Activated CD8-positive, alpha-beta memory T cell treated with anti-CD3 and anti-CD28 coated beads for 36 hours (primary cell): ENCODE data around the gene CD3G. TPM values are rescaled to one million over a fixed set of nuclear protein-coding genes. Genes with fewer than 3 reads are reported as not detected.

ENCODE experiments used
- CTCF ChIA-PET: fragments of 350-600 bp; sonication (Branson Sonifier 250); formaldehyde crosslinking; loops from one replicate; lab custom pipeline; 2021; ENCODE audit warnings: antibody characterized with exemption; lab: Charles Lee
- POLR2A ChIA-PET: fragments of 350-600 bp; sonication (Branson Sonifier 250); formaldehyde crosslinking; loops from one replicate; lab custom pipeline; 2021; ENCODE audit warnings: antibody characterized with exemption; lab: Charles Lee
- total RNA-seq, 2 experiments: library from RNA; stranded (reverse); gene quantifications; one replicate each; pipeline ENCODE4 v1.2.3, GENCODE V29; 2021

Gene CD3G
- total RNA-seq, 2 experiments from 2014 or later: 145 to 146 TPM

DNA sequence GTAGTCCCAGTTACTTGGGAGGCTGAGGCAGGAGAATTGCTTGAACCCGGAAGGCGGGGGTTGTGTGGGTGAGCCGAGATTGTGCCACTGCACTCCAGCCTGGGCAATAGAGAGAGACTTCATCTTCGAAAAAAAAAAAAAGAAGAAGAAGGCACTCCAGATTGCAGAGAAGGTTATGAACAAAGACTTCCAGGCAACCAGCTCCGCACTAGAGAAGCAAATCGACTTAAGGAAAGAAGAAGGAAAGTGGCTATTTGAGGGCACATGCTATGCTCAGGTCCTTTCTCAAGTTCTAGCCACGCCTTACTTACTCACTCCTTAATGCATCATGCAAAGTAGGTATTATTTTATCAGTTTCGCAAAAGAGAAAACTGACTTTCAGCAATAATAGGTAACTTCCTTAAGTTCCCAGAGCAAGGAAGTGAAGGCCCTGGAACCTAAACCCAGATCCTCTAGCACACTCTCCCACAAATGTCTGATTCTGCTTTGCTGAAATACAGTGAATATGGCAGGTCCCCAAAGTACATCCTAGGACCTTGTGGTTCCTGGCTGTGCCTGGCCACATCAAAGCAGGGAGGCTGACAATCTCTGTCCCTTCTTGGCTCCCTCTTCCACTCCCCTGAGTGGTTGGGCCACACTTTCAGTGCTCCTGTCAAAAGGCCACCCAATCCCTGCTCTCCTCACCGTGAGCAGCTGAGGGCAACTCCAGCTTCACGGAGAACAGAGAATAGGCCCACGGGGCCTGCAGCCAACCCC, 25.4 kb upstream of the CD3G start:
- ChIA-PET CTCF (interaction anchor here (0.7 kb wide), 1 partner anchor 144 kb away, joined by 3 read pairs; no protein-coding TSS in a partner anchor), POLR2A (interaction anchor here (0.6 kb wide), 1 partner anchor 58 kb away, joined by 4 read pairs; no protein-coding TSS in a partner anchor)

DNA sequence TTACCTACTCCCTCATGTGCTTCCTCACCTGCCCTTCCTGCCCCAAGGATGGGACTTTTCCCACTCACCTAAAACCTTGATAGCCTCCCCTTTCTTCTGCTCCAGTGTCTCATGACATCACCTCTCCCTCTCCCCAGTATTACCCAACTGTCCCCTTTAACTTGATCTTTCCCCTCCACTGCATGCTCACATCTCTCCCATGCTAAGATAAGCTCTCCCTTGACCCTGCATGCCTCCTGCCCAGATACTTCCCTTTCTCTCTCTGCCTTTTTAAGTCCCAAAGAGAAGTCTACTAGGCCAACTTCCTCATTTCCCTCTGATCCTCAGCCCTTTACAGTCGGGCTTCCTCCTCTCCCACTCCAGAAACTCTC, 24.8 kb upstream of the CD3G start:
- ChIA-PET CTCF (no interaction called here), POLR2A (no interaction called here)

- CTCF ChIA-PET: interaction anchor here (1.0 kb wide), 1 partner anchor 11 kb away, joined by 3 read pairs; no protein-coding TSS in a partner anchor
- POLR2A ChIA-PET: interaction anchor here (1.0 kb wide), 1 partner anchor 9 kb away, joined by 3 read pairs; no protein-coding TSS in a partner anchor
These were observed 23.6 kb upstream of the CD3G start for GRCh38 chr11:118320515-118320914.

DNA sequence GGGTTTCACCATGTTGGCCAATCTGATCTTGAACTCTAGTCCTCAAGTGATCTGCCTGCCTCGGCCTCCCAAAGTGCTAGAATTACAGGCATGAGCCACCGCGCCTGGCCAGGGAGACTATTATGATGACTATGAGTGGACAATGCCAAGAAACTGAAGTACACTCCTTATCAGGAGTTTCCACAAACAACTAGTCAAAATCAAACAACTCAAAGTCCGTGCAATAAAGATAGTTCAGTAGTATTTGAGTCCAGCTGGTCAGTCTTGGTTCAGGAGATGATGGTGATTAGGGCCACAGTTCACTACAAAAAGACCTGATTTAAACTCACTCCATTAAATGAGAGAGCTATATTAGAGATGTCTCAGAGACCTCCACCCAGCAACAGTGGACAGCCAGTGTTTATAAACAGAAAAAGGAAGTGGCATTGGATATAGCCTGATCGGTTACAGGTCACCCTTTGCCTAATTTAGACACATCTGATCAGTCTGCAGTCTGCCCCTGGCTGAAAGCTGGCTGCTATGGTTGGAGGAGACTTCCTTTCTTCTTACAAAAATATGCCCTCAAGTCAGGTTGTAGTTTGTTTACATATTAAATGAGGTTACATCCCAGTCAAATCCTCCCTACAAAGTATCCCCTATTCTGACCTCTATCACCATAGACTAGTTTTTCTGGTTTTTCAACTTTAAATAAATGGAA, 22.6 kb upstream of the CD3G start:
- ChIA-PET CTCF (interaction anchor here (0.9 to 2.5 kb wide), 3 partner anchors 12 to 43 kb away, joined by 3 to 10 read pairs (median 5); no protein-coding TSS in a partner anchor), POLR2A (interaction anchor here (1.6 kb wide), 1 partner anchor 21 kb away, joined by 3 read pairs; the partner anchor contains the start of gene CD3D)

GRCh38 chr11:118322721-118323120, 21.4 kb upstream of the CD3G start:
- ChIA-PET POLR2A (interaction anchor here (1.6 kb wide), 1 partner anchor 20 kb away, joined by 3 read pairs; the partner anchor contains the start of gene CD3D), CTCF (interaction anchor here (0.9 to 2.5 kb wide), 4 partner anchors 14 to 29 kb away, joined by 3 to 10 read pairs (median 4); no protein-coding TSS in a partner anchor)

- POLR2A ChIA-PET: no interaction called here
- CTCF ChIA-PET: no interaction called here
These were observed 18.9 kb upstream of the CD3G start for GRCh38 chr11:118325283-118325682.

GRCh38 chr11:118328745-118329144, 15.4 kb upstream of the CD3G start:
- ChIA-PET CTCF (no interaction called here), POLR2A (no interaction called here)

DNA sequence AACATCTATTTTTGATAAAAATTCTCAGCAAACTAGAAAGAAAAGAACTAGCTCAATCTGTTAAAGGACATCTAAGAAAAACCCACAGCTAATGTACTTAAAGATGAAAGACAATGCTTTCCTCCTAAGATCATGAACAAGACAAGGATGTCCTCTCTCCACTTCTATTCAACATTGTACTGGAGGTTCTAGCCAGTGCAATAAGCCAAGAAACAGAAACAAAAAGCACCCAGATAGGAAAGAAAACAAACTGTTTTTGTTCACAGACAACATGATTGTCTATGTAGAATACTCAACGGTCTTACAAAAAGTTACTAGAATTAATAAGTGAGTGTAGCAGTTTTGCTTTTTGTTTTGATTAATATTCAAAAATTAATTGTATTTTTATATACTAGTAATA, 9.4 kb upstream of the CD3G start:
- POLR2A ChIA-PET: no interaction called here
- CTCF ChIA-PET: no interaction called here

DNA sequence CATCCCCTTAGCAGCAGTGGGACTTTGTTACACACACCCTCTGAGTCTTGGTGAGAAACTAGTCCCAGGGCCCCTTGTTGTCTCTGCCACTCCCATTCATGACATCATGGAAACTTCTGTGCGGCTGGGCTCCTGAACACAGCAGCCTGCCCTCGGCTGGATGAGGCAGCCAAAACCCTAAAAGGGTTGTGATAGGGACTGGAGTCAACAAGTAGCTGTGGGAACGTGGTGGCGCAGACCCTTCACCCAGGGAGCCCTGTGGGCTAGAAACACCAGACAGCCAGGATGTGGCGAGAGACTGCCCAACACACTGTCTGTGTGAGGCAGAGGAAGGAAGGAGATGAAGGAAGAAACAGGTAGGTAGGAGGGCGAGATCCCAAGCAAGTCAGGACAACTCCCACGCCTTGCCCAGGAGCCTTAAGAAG, 5.5 kb upstream of the CD3G start:
- CTCF ChIA-PET: interaction anchor here (0.9 to 8.3 kb wide), 4 partner anchors 14 to 33 kb away, joined by 3 to 69 read pairs (median 7); partner anchors contain the start of gene CD3E
- POLR2A ChIA-PET: interaction anchor here (0.9 to 2.9 kb wide), 5 partner anchors 8 to 114 kb away, joined by 3 to 16 read pairs (median 5); partner anchors contain the start of genes CD3E and JAML

GRCh38 chr11:118339281-118339961, 4.7 kb upstream of the CD3G start:
- ChIA-PET CTCF (interaction anchor here (0.6 to 8.3 kb wide), 7 partner anchors 10 to 143 kb away, joined by 3 to 69 read pairs (median 4); partner anchors contain the start of gene CD3E), POLR2A (interaction anchor here (0.6 to 2.9 kb wide), 5 partner anchors 14 to 35 kb away, joined by 3 to 16 read pairs (median 4); partner anchors contain the start of gene CD3E)

- POLR2A ChIA-PET: interaction anchor here (2.3 to 2.9 kb wide), 2 partner anchors 32 to 36 kb away, joined by 7 to 16 read pairs; partner anchors contain the start of gene CD3E
- CTCF ChIA-PET: interaction anchor here (0.9 to 8.3 kb wide), 5 partner anchors 9 to 45 kb away, joined by 3 to 69 read pairs (median 4); partner anchors contain the start of gene CD3E
These were observed 3.7 kb upstream of the CD3G start for GRCh38 chr11:118340449-118340848.

DNA sequence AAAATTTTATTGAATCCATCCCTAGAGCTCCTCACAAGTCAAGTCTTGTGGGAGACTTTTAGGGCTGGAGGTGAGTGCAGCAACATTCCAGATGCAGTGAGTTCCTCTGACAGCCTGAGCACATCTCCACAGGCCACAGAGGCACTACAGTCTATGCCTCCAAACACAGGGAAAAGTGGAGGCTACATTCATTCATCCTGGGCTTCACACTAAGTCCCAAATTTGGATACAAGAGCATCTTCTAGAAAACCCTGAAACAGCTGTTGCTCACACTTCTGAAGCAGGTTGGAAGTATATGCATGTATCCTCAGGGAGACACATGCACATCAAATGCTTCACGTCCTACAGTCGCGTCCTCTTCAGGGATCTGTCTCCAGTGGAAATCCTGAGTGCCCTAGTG, 2.9 kb upstream of the CD3G start:
- CTCF ChIA-PET: interaction anchor here (0.9 to 8.3 kb wide), 5 partner anchors 35 to 143 kb away, joined by 3 to 69 read pairs (median 4); partner anchors contain the start of genes CD3E and JAML
- POLR2A ChIA-PET: interaction anchor here (0.6 to 2.4 kb wide), 4 partner anchors 33 to 127 kb away, joined by 3 to 21 read pairs (median 5); partner anchors contain the start of genes CD3E and MPZL2

DNA sequence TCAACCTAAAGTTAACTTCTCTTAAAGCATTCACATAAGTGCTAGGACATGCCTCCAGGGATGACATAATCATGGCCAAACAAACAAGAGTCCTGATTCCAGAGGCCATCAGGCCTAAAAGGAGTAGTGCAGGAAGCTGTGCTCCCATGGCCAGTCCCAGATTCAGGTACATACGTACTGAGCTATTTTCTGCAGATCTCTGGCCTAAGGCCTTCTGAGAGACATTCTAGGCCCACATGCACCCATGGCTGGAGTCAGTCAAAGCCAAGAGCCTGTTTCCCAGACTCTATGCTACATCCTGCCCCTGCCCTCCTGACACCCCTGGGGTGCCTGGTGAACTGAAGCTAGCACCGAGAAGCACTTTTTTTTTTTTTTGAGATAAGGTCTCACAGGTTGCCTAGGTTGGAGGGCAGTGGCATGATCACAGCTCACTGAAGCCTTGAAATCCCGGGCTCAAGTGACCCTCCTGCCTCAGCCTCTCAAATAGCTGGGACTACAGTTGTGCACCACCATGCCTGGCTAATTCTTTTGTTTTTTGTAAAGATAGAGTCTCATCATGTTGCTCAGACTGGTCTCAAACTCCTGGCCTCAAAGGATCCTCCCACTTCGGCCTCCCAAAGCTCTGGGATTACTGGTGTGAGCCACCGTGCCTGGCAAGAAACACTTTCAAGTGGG, 2.2 kb upstream of the CD3G start:
- CTCF ChIA-PET: interaction anchor here (0.7 to 8.3 kb wide), 6 partner anchors 11 to 192 kb away, joined by 3 to 69 read pairs (median 6); partner anchors contain the start of genes CD3E and JAML
- POLR2A ChIA-PET: interaction anchor here (0.6 to 2.4 kb wide), 7 partner anchors 20 to 128 kb away, joined by 3 to 21 read pairs (median 3); partner anchors contain the start of genes CD3E and MPZL2

DNA sequence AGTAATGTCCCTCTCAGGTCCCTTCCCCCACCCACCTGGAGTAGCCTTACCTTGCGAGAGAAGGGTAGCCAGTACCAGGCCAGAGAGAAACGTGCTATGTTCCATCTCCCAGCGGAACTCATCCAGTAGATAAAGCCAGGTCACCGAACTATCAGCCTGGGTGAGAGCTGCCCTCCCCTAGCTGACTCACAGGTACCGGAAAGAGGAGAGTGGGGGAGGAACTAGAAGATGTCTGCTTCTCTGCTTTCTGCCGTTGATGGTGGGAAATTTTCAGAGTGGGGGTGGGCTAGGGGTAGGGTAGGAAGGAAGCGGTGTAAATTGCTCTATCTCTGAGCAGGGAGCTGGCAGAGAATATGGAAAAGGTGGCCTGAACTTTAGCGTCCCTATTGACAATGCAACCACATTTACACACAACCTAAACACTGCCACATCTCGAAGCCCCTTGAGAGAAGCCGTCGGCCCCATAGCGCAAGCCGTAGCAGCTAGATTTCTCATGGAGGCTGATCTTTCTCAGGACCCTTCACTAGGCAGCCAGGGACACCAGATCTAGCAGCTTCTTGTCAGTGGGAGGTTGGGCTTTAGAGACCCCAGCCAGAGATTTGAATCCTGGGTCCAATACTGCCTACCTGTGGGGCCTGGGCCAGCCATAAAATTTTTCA, 1.5 kb upstream of the CD3G start, which contains the start of gene CD3D:
Gene CD3D, minus strand, starts transcription at position 203 of the 659 bp plus-strand sequence. Its CDS starts 98 bp downstream, at position 105.
- POLR2A ChIA-PET: interaction anchor here (0.8 to 2.4 kb wide), 7 partner anchors 17 to 128 kb away, joined by 3 to 21 read pairs (median 3); partner anchors contain the start of gene CD3E
- CTCF ChIA-PET: interaction anchor here (0.7 to 8.3 kb wide), 6 partner anchors 10 to 193 kb away, joined by 3 to 69 read pairs (median 6); partner anchors contain the start of genes CD3E and JAML

DNA sequence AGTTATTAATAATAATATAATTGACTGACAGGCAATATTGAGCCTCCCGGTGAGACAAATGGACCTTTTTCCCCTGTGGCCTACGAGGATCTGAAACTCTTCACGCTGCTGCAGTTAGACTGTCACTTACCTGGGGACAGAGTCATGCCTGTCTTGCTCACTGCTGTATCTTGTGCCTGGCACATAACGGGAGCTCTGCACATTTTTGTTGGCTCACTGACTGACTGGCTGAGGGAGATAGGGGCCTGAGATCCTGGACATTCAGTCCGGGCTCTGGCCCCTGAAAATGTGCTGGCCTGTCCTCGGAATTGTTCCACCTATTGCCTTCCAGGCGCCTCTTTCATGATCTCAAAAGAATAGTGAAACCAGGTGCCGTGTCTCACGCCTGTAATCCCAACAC, 896 bp upstream of the CD3G start:
- ChIA-PET POLR2A (interaction anchor here (0.6 to 2.4 kb wide), 3 partner anchors 16 to 141 kb away, joined by 3 to 21 read pairs (median 3); partner anchors contain the start of gene CD3E), CTCF (interaction anchor here (1.0 to 8.3 kb wide), 4 partner anchors 10 to 48 kb away, joined by 6 to 69 read pairs (median 9); partner anchors contain the start of gene CD3E)

GRCh38 chr11:118349475-118349874, 5.3 kb downstream of the CD3G start:
- ChIA-PET POLR2A (interaction anchor here (0.7 kb wide), 1 partner anchor 45 kb away, joined by 3 read pairs; the partner anchor contains the start of gene CD3E), CTCF (interaction anchor here (0.8 to 0.9 kb wide), 2 partner anchors 10 to 205 kb away, joined by 3 read pairs; no protein-coding TSS in a partner anchor)
